GM08714 (cell line): ENCODE results near the gene TMPRSS15.

Experiments
- H3K4me3 ChIP-seq: fragments of 200-500 bp; sonication (Bioruptor generic); 2 replicates; pipeline ENCODE4 v1.5.1; 2014; ENCODE audit warnings: mild to moderate bottlenecking, low read length, inconsistent platforms
- ZNF274 ChIP-seq: IDR thresholded peaks from 2 replicates; pipeline ENCODE4 v1.6.1; 2012; ENCODE audit warnings: mild to moderate bottlenecking, low read depth, low read length

The TMPRSS15 gene

GRCh38 chr21:18382141-18382540 is 21.4 kb downstream of the TMPRSS15 start:
- no peak overlapping the region for H3K4me3 ChIP-seq
- TF ChIP-seq ZNF274: no peak

- TF ChIP-seq ZNF274: no peak
- H3K4me3 ChIP-seq: no peak overlapping the region
These were observed 30.0 kb downstream of the TMPRSS15 start for GRCh38 chr21:18373606-18374005.

- TF ChIP-seq ZNF274: no peak
- H3K4me3 ChIP-seq: no peak overlapping the region
These were observed 33.3 kb downstream of the TMPRSS15 start for GRCh38 chr21:18370301-18370700.

GRCh38 chr21:18369115-18369514 is 34.5 kb downstream of the TMPRSS15 start:
- TF ChIP-seq ZNF274: no peak
- H3K4me3 ChIP-seq: no peak overlapping the region

- no peak overlapping the region for H3K4me3 ChIP-seq
- TF ChIP-seq ZNF274: no peak
These were observed 35.4 kb downstream of the TMPRSS15 start for GRCh38 chr21:18368205-18368604.

GRCh38 chr21:18356801-18357200 is 46.8 kb downstream of the TMPRSS15 start:
- H3K4me3 ChIP-seq: no peak overlapping the region
- no peak for TF ChIP-seq ZNF274

- no peak overlapping the region for H3K4me3 ChIP-seq
- TF ChIP-seq ZNF274: no peak
These were observed 48.6 kb downstream of the TMPRSS15 start for GRCh38 chr21:18354947-18355346.

GRCh38 chr21:18350216-18350615 is 53.4 kb downstream of the TMPRSS15 start:
- H3K4me3 ChIP-seq: no peak overlapping the region
- no peak for TF ChIP-seq ZNF274

GRCh38 chr21:18349468-18349867 is 54.1 kb downstream of the TMPRSS15 start:
- TF ChIP-seq ZNF274: no peak
- no peak overlapping the region for H3K4me3 ChIP-seq

GRCh38 chr21:18340387-18340942 is 63.1 kb downstream of the TMPRSS15 start:
- no peak overlapping the region for H3K4me3 ChIP-seq
- no peak for TF ChIP-seq ZNF274

- no peak overlapping the region for H3K4me3 ChIP-seq
- no peak for TF ChIP-seq ZNF274
These were observed 67.8 kb downstream of the TMPRSS15 start for GRCh38 chr21:18335651-18336236.

- no peak for TF ChIP-seq ZNF274
- H3K4me3 ChIP-seq: no peak overlapping the region
These were observed 69.5 kb downstream of the TMPRSS15 start for GRCh38 chr21:18334066-18334465.

- no peak for TF ChIP-seq ZNF274
- no peak overlapping the region for H3K4me3 ChIP-seq
These were observed 85.4 kb downstream of the TMPRSS15 start for GRCh38 chr21:18318156-18318555.

- TF ChIP-seq ZNF274: no peak
- H3K4me3 ChIP-seq: no peak overlapping the region
These were observed 105.4 kb downstream of the TMPRSS15 start for GRCh38 chr21:18298228-18298627.

GRCh38 chr21:18294100-18294499 is 109.5 kb downstream of the TMPRSS15 start:
- no peak overlapping the region for H3K4me3 ChIP-seq
- no peak for TF ChIP-seq ZNF274

GRCh38 chr21:18289876-18290275 is 113.7 kb downstream of the TMPRSS15 start:
- no peak overlapping the region for H3K4me3 ChIP-seq
- TF ChIP-seq ZNF274: no peak
